ENCODE data around the gene TNK2. TPM values are rescaled to one million over a fixed set of nuclear protein-coding genes. Genes with fewer than 3 reads are reported as not detected.
"Not testable (repeated sequence)": the region's sequence is repeated elsewhere in the genome, so short reads cannot be mapped to it uniquely, and the experiment has no call there.

Gene TNK2
- total RNA-seq = 10 to 100 TPM in 6 of 8 experiments, 1 to 10 TPM in 2; 4.4 to 18.7 (median 14.2) TPM

GRCh38 chr3:195907934-195908693 lies at the start of gene TNK2:
TSS of gene TNK2 (minus strand) at chr3:195908551. CDS start at chr3:195888588, 19,963 bp downstream.
- peak; percentile 6 to 47 (median 30) for ATAC-seq (replicated peaks in 6 of 8)
- Histone ChIP-seq H3K4me3 (peak within 1 kb of the TSS; percentile 60 to 78 (median 67)), H3K4me1 (replicated peaks in 1 of 2) (peaks cover 12 to 19% of the 10 kb centered on the region in 2 donors), H3K27ac (peak within 1 kb of the TSS; percentile 27 to 80)
- in situ Hi-C loops (cut with MboI; ENCODE audit: low pct_unique_long_range_greater_than_20kb in 2 of 9, low sequenced_read_pairs in 9 of 9, unreplicated experiment in 9 of 9) = no loop called here
- WGBS, 10 experiments = 0 to 16% (median 0%) methylated on average over 2 to 10 of the region's 35 CpGs; no CpG with 5 or more reads in 5 of the 10 experiments

DNA sequence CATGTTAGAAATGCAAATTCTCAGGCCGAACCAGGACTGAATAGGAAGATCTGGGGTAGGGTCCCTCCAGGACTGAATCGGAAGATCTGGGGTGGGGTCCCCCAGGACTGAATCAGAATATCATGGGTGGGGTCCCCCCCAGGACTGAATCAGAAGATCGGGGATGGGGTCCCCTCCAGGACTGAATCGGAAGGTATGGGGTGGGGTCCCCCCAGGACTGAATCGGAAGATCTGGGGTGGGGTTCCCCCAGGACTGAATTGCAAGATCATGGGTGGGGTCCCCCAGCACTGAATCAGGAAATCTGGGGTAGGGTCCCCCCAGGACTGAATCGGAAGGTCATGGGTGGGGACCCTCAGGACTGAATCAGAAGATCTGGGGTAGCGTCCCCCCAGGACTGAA lies 48.2 kb upstream of the TNK2 start:
- in situ Hi-C loops (cut with MboI; ENCODE audit: low pct_unique_long_range_greater_than_20kb in 2 of 9, low sequenced_read_pairs in 9 of 9, unreplicated experiment in 9 of 9) = loop anchor here in 1 of 9 experiments (25.0 kb wide), 1 partner anchor 244 kb away; the partner anchor contains the start of gene MUC20
- Histone ChIP-seq H3K4me3 (no peak overlapping the region), H3K27ac (no peak overlapping the region), H3K4me1 (replicated peaks in 1 of 2) (no peaks in the 10 kb centered on the region)
- no peak for ATAC-seq (replicated peaks in 6 of 8)
- 72 to 100% (median 100%) methylated on average over 1 to 2 of the region's 7 CpGs; no CpG with 5 or more reads in 7 of the 10 experiments for WGBS, 10 experiments

GRCh38 chr3:195955416-195955841 lies 47.1 kb upstream of the TNK2 start:
- peak overlapping the region; percentile 10 to 24 (median 21) for H3K4me3 ChIP-seq
- in situ Hi-C loops (cut with MboI; ENCODE audit: low pct_unique_long_range_greater_than_20kb in 2 of 9, low sequenced_read_pairs in 9 of 9, unreplicated experiment in 9 of 9) = loop anchor here in 1 of 9 experiments (25.0 kb wide), 1 partner anchor 243 kb away; the partner anchor contains the start of gene MUC20
- H3K4me1 ChIP-seq (replicated peaks in 1 of 2); H3K27ac ChIP-seq: not testable (repeated sequence)
- ATAC-seq (replicated peaks in 6 of 8) = peak in 1 of 8 experiments; percentile 15
- 64 to 83% (median 80%) methylated on average over 1 to 6 of the region's 20 CpGs; no CpG with 5 or more reads in 7 of the 10 experiments for WGBS, 10 experiments

- H3K27ac ChIP-seq; H3K4me1 ChIP-seq (replicated peaks in 1 of 2): not testable (repeated sequence)
- in situ Hi-C loops (cut with MboI; ENCODE audit: low pct_unique_long_range_greater_than_20kb in 2 of 9, low sequenced_read_pairs in 9 of 9, unreplicated experiment in 9 of 9) = loop anchor here in 1 of 9 experiments (25.0 kb wide), 1 partner anchor 242 kb away; the partner anchor contains the start of gene MUC20
- no CpG with 5 or more reads among the region's 27 CpGs for WGBS, 10 experiments
- H3K4me3 ChIP-seq = peak overlapping the region in 3 of 5 donors; percentile 22 to 41 (median 36)
- peak; percentile 39 to 73 (median 66) for ATAC-seq (replicated peaks in 6 of 8)
Observed at GRCh38 chr3:195954752-195955119, 46.4 kb upstream of the TNK2 start.

GRCh38 chr3:195954052-195954751 lies 45.9 kb upstream of the TNK2 start:
- not testable (repeated sequence) for H3K4me1 ChIP-seq (replicated peaks in 1 of 2); H3K27ac ChIP-seq
- in situ Hi-C loops (cut with MboI; ENCODE audit: low pct_unique_long_range_greater_than_20kb in 2 of 9, low sequenced_read_pairs in 9 of 9, unreplicated experiment in 9 of 9) = loop anchor here in 1 of 9 experiments (25.0 kb wide), 1 partner anchor 242 kb away; the partner anchor contains the start of gene MUC20
- peak overlapping the region; percentile 30 to 41 (median 36) for H3K4me3 ChIP-seq
- ATAC-seq (replicated peaks in 6 of 8) = peak; percentile 94 to 98 (median 96)
- no CpG with 5 or more reads among the region's 84 CpGs for WGBS, 10 experiments

DNA sequence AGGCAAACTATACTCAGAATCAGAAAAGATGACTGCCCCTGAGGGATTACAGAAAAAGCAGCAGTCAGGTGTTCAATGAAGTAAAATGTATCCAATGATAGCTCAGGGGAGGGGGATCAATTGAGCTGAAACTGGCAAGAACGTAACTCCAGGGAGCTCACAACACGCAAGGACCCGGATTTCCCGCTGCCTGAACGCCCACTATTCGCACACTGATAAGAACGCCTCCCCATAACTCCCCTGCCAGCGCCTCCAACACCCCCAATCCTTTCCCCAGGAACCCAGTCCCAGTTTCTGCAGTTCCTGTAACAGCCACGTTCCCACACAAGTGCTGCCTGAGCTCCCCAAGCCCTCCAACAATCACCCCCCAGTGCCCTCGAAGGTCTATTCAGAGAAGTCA lies 44.2 kb upstream of the TNK2 start:
- not testable (repeated sequence) for H3K27ac ChIP-seq; H3K4me3 ChIP-seq; ATAC-seq (replicated peaks in 6 of 8); H3K4me1 ChIP-seq (replicated peaks in 1 of 2)
- WGBS, 10 experiments = no CpG with 5 or more reads among the region's 10 CpGs
- in situ Hi-C loops (cut with MboI; ENCODE audit: low pct_unique_long_range_greater_than_20kb in 2 of 9, low sequenced_read_pairs in 9 of 9, unreplicated experiment in 9 of 9) = loop anchor here in 1 of 9 experiments (25.0 kb wide), 1 partner anchor 240 kb away; the partner anchor contains the start of gene MUC20

DNA sequence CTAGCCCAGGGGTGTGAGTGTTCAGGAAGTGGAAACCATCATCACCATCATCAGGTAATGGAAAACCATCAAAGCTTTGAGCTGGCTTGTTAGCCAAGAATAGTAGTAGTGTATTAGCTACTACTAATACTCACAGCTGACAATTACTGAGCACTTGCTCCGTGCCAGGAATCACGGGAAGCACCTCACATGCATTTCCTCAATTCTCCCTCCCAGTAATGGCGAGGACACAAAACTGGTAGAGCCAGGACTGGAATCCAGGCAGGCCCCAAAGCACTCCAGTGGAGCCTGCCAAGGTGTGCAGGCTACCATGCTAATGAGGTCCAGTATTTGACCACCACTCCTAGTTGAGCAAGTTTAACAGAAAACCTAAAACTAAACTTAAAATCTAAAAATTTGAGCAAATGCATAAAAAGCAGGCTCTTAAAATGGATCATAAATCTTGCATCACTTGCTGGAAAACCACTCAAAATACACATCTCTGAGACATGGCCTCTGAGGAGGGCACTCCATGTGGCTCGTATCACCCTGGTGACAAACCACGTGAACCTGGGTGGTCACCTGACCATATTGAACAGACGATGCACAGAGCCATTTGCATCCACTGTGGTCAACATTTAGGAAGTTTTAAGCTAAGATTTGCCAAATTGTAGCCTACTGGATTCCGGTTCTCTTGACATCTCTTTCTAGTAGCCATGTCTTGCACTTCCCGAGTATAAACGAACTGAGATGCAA lies 43.3 kb upstream of the TNK2 start:
- H3K27ac ChIP-seq; H3K4me1 ChIP-seq (replicated peaks in 1 of 2); ATAC-seq (replicated peaks in 6 of 8); H3K4me3 ChIP-seq: not testable (repeated sequence)
- WGBS, 10 experiments = 80 to 100% methylated on average over 1 to 2 of the region's 9 CpGs; no CpG with 5 or more reads in 8 of the 10 experiments
- in situ Hi-C loops (cut with MboI; ENCODE audit: low pct_unique_long_range_greater_than_20kb in 2 of 9, low sequenced_read_pairs in 9 of 9, unreplicated experiment in 9 of 9) = loop anchor here in 1 of 9 experiments (25.0 kb wide), 1 partner anchor 239 kb away; the partner anchor contains the start of gene MUC20

DNA sequence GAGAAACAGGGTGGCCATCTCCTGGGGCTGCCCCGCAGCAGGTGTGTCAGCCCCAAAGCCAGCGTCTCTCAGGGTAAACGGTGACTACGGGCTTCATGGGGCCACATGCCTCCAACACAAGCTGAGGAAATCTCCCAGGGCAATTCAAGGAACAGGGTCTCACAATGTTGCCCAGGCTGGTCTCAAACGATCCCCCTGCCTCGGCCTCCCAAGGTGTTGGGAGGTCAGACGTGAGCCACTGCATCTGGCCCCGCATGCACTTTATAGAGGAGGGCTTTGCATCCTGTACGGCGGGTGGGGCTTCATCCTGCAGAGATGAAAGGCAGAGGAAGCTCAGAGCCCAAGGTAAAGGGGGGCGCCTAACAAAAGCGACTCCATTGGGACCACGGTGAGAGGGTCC lies 42.4 kb upstream of the TNK2 start:
- not testable (repeated sequence) for H3K4me1 ChIP-seq (replicated peaks in 1 of 2); ATAC-seq (replicated peaks in 6 of 8); H3K27ac ChIP-seq; H3K4me3 ChIP-seq
- no CpG with 5 or more reads among the region's 13 CpGs for WGBS, 10 experiments
- in situ Hi-C loops (cut with MboI; ENCODE audit: low pct_unique_long_range_greater_than_20kb in 2 of 9, low sequenced_read_pairs in 9 of 9, unreplicated experiment in 9 of 9) = loop anchor here in 1 of 9 experiments (25.0 kb wide), 1 partner anchor 238 kb away; the partner anchor contains the start of gene MUC20

GRCh38 chr3:195950164-195950563 lies 41.8 kb upstream of the TNK2 start:
- in situ Hi-C loops (cut with MboI; ENCODE audit: low pct_unique_long_range_greater_than_20kb in 2 of 9, low sequenced_read_pairs in 9 of 9, unreplicated experiment in 9 of 9) = loop anchor here in 1 of 9 experiments (25.0 kb wide), 1 partner anchor 238 kb away; the partner anchor contains the start of gene MUC20
- not testable (repeated sequence) for ATAC-seq (replicated peaks in 6 of 8); H3K4me3 ChIP-seq; H3K4me1 ChIP-seq (replicated peaks in 1 of 2); H3K27ac ChIP-seq
- WGBS, 10 experiments = 92 to 100% (median 100%) methylated on average over 2 of the region's 4 CpGs; no CpG with 5 or more reads in 7 of the 10 experiments

DNA sequence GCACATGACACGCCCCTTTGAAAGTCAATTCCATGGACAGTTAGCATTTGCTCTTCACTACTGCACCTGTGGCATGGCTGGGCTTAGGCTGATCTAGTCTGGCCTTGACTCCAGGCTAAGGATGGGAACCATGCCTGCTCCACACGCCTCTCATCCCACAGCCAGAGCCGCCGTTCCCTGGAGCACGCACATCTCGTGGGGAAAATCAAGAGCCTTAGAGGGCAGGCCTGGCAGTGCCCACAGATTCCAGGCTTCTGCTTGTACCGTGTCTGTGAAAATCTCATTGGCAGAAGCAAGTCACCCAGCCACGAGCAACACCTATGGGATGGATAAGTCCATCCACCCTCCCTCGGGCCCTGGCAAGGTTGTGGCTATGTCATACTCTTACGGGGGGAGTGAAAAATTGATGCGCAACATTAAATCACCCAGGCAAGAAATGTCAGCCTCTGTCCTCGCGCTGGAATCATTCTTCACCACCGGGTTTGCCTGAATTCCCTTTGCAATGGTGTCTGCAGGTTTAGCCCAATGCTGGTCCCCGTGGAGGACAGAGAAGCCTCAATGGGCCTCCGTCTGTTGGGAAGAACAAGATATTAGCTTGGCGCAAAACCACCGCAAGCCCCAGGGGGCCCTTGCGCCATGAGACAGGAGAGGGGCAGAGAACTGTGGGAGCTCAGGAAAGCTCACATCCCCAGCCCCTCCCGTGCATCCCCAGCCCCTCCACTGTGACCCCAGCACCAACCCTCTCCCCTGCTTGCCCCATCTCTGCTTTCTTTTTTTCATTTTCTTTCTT lies 38.8 kb upstream of the TNK2 start:
- in situ Hi-C loops (cut with MboI; ENCODE audit: low pct_unique_long_range_greater_than_20kb in 2 of 9, low sequenced_read_pairs in 9 of 9, unreplicated experiment in 9 of 9) = not testable (repeated sequence)

GRCh38 chr3:195941265-195941815 lies 33.0 kb upstream of the TNK2 start:
- 100% methylated on average over 1 of the region's 27 CpGs; no CpG with 5 or more reads in 9 of the 10 experiments for WGBS, 10 experiments
- ATAC-seq (replicated peaks in 6 of 8); H3K4me1 ChIP-seq (replicated peaks in 1 of 2); in situ Hi-C loops (cut with MboI; ENCODE audit: low pct_unique_long_range_greater_than_20kb in 2 of 9, low sequenced_read_pairs in 9 of 9, unreplicated experiment in 9 of 9); H3K4me3 ChIP-seq; H3K27ac ChIP-seq: not testable (repeated sequence)

More for the DNA sequence above, 38.8 kb upstream of the TNK2 start:
- not testable (repeated sequence) for H3K4me3 ChIP-seq; ATAC-seq (replicated peaks in 6 of 8); H3K27ac ChIP-seq; H3K4me1 ChIP-seq (replicated peaks in 1 of 2)
- 94 to 97% methylated on average over 3 to 5 of the region's 20 CpGs; no CpG with 5 or more reads in 8 of the 10 experiments for WGBS, 10 experiments

Measured in motor neuron (in vitro differentiated cells).